ENCODE data around the gene ERCC5.

ERCC5 gene

GRCh38 chr13:102913914-102914313 is 68.1 kb downstream of the ERCC5 start:
- no peak overlapping the region for H3K27ac ChIP-seq (ENCODE audit: low read length)
- no peak overlapping the region for H3K4me3 ChIP-seq (ENCODE audit: low read length)
- no peaks in the 10 kb centered on the region for H3K4me1 ChIP-seq (ENCODE audit: control insufficient read depth, low read depth, low read length)
- H3K36me3 ChIP-seq (ENCODE audit: control insufficient read depth, low read depth, low read length) = no peaks in the 10 kb centered on the region
- H3K9ac ChIP-seq (ENCODE audit: low read length) = no peak overlapping the region
- H3K9me3 ChIP-seq (ENCODE audit: control insufficient read depth, low read depth, low read length) = no peaks in the 10 kb centered on the region
- H3K27me3 ChIP-seq (ENCODE audit: control insufficient read depth, insufficient read depth, low read length) = no peaks in the 10 kb centered on the region

GRCh38 chr13:102914339-102914930 is 68.6 kb downstream of the ERCC5 start:
- H3K4me3 ChIP-seq (ENCODE audit: low read length) = no peak overlapping the region
- H3K9me3 ChIP-seq (ENCODE audit: control insufficient read depth, low read depth, low read length) = no peaks in the 10 kb centered on the region
- no peak overlapping the region for H3K9ac ChIP-seq (ENCODE audit: low read length)
- H3K36me3 ChIP-seq (ENCODE audit: control insufficient read depth, low read depth, low read length) = no peaks in the 10 kb centered on the region
- H3K27ac ChIP-seq (ENCODE audit: low read length) = no peak overlapping the region
- H3K27me3 ChIP-seq (ENCODE audit: control insufficient read depth, insufficient read depth, low read length) = no peaks in the 10 kb centered on the region
- no peaks in the 10 kb centered on the region for H3K4me1 ChIP-seq (ENCODE audit: control insufficient read depth, low read depth, low read length)

DNA sequence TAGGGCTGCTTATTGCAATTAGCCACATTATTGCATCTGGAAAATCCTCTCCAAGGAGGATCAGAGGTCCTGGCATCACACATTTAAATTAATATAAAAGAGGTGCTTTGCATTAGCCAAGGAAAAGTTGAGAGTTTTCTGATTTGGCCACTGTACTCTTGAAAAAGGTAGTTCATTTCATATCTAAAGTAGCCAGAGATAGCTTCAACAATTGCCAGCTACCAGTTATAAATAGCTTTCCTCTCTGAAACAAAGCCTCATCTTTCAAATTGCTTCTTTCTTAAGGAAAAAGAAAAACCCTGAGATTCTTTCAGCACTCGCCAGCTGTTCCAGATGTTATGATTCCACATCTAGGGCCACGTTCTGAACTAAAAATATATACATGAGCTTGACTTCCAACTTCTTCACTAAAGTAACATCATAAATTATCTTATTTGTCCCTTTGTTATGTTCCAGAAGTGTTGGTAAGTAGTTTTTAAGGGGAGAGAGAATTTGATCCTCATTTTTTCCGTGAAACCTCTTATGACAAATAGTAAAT is 69.6 kb downstream of the ERCC5 start:
- Histone ChIP-seq H3K4me3 (ENCODE audit: low read length) (no peak overlapping the region), H3K36me3 (ENCODE audit: control insufficient read depth, low read depth, low read length) (no peaks in the 10 kb centered on the region), H3K9me3 (ENCODE audit: control insufficient read depth, low read depth, low read length) (no peaks in the 10 kb centered on the region), H3K4me1 (ENCODE audit: control insufficient read depth, low read depth, low read length) (no peaks in the 10 kb centered on the region), H3K9ac (ENCODE audit: low read length) (no peak overlapping the region), H3K27ac (ENCODE audit: low read length) (no peak overlapping the region), H3K27me3 (ENCODE audit: control insufficient read depth, insufficient read depth, low read length) (no peaks in the 10 kb centered on the region)

DNA sequence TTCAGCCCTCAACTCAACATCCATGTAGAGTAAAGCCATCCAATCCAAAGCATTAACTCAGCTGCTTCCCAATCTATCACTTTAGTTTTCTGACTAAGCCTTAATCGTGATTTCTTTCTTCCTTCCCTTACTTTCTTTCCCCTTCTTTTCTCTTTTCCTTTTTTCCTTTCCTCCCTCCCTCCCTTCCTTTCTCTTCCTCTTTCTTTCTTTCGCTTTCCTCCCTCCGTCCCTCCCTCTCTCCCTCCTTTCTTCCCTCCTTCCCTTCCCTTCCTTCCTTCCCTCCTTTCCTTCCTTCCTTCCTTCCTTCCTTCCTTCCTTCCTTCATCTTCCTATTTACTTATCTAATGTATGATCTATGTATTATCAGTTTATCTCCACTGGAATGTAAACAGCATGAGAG is 71.2 kb downstream of the ERCC5 start:
- Histone ChIP-seq H3K9ac (ENCODE audit: low read length) (no peak overlapping the region), H3K27ac (ENCODE audit: low read length) (no peak overlapping the region), H3K27me3 (ENCODE audit: control insufficient read depth, insufficient read depth, low read length) (no peaks in the 10 kb centered on the region), H3K9me3 (ENCODE audit: control insufficient read depth, low read depth, low read length) (no peaks in the 10 kb centered on the region), H3K4me1 (ENCODE audit: control insufficient read depth, low read depth, low read length) (no peaks in the 10 kb centered on the region), H3K4me3 (ENCODE audit: low read length) (no peak overlapping the region), H3K36me3 (ENCODE audit: control insufficient read depth, low read depth, low read length) (no peaks in the 10 kb centered on the region)

GRCh38 chr13:102922184-102922583 is 76.4 kb downstream of the ERCC5 start:
- Histone ChIP-seq H3K9me3 (ENCODE audit: control insufficient read depth, low read depth, low read length) (no peaks in the 10 kb centered on the region), H3K4me3 (ENCODE audit: low read length) (no peak overlapping the region), H3K27me3 (ENCODE audit: control insufficient read depth, insufficient read depth, low read length) (no peaks in the 10 kb centered on the region), H3K4me1 (ENCODE audit: control insufficient read depth, low read depth, low read length) (no peaks in the 10 kb centered on the region), H3K27ac (ENCODE audit: low read length) (no peak overlapping the region), H3K9ac (ENCODE audit: low read length) (no peak overlapping the region), H3K36me3 (ENCODE audit: control insufficient read depth, low read depth, low read length) (no peaks in the 10 kb centered on the region)

Data from iPS-18a (cell line).